Hypothalamus (tissue), 51 donors: ENCODE data around the gene ATP8A1.

Experiments used
- DNase-seq, 51 donors: peaks; one replicate each; lab custom pipeline; 2025; lab: John Stamatoyannopoulos, UW

Gene ATP8A1

GRCh38 chr4:42578187-42578586 lies 78.7 kb downstream of the ATP8A1 start:
- DNase-seq = no peak

GRCh38 chr4:42574870-42575430 lies 82.0 kb downstream of the ATP8A1 start:
- DNase-seq = no peak

- DNase-seq = no peak
Observed at GRCh38 chr4:42573249-42573648, 83.7 kb downstream of the ATP8A1 start.

- peak in 50 of 51 donors; percentile 6 to 93 (median 54) for DNase-seq
Observed at GRCh38 chr4:42570221-42570620, 86.7 kb downstream of the ATP8A1 start.

- DNase-seq = peak in 35 of 51 donors; percentile 0 to 76 (median 42)
Observed at GRCh38 chr4:42568610-42569207, 88.2 kb downstream of the ATP8A1 start.

- DNase-seq = no peak
Observed at GRCh38 chr4:42566835-42567234, 90.1 kb downstream of the ATP8A1 start.

- DNase-seq = no peak
Observed at GRCh38 chr4:42562016-42562415, 94.9 kb downstream of the ATP8A1 start.

- no peak for DNase-seq
Observed at GRCh38 chr4:42561031-42561430, 95.9 kb downstream of the ATP8A1 start.

- DNase-seq = no peak
Observed at GRCh38 chr4:42560467-42560861, 96.4 kb downstream of the ATP8A1 start.

GRCh38 chr4:42558156-42558555 lies 98.7 kb downstream of the ATP8A1 start:
- no peak for DNase-seq

- DNase-seq = no peak
Observed at GRCh38 chr4:42555828-42556227, 101.1 kb downstream of the ATP8A1 start.

GRCh38 chr4:42554072-42554471 lies 102.8 kb downstream of the ATP8A1 start:
- DNase-seq = no peak

- DNase-seq = no peak
Observed at GRCh38 chr4:42549896-42550295, 107.0 kb downstream of the ATP8A1 start.

- DNase-seq = no peak
Observed at GRCh38 chr4:42547805-42548204, 109.1 kb downstream of the ATP8A1 start.

- no peak for DNase-seq
Observed at GRCh38 chr4:42543762-42544161, 113.1 kb downstream of the ATP8A1 start.

- no peak for DNase-seq
Observed at GRCh38 chr4:42543126-42543525, 113.8 kb downstream of the ATP8A1 start.

- DNase-seq = no peak
Observed at GRCh38 chr4:42541647-42542046, 115.3 kb downstream of the ATP8A1 start.

GRCh38 chr4:42533042-42533441 lies 123.9 kb downstream of the ATP8A1 start:
- DNase-seq = no peak

GRCh38 chr4:42531341-42532030 lies 125.4 kb downstream of the ATP8A1 start:
- DNase-seq = no peak

- DNase-seq = no peak
Observed at GRCh38 chr4:42523066-42523718, 133.7 kb downstream of the ATP8A1 start.

GRCh38 chr4:42519803-42520417 lies 137.0 kb downstream of the ATP8A1 start:
- DNase-seq = peak in 11 of 51 donors; percentile 2 to 51 (median 10)
